Liver (tissue), 9 donors: ENCODE results near the gene TMEM126B. TPM values are rescaled to one million over a fixed set of nuclear protein-coding genes. Genes with fewer than 3 reads are reported as not detected.

Experiments used
- DNase-seq: peaks from one replicate; pipeline ENCODE4 v3.0.0-alpha.2; 2017; ENCODE audit warnings: low spot score
- H3K27ac ChIP-seq, 2 donors: one replicate each; pipeline ENCODE4 v1.7.0; 2013; ENCODE audit warnings: inconsistent platforms in 2 of 2, low read length in 2 of 2, control low read depth in 1 of 2, low read depth in 1 of 2, mild to moderate bottlenecking in 1 of 2
- H3K27me3 ChIP-seq, 4 donors: one replicate each; pipeline versions ENCODE4 v1.6.1 to v1.7.0; 2013; ENCODE audit warnings: low read length in 3 of 4, inconsistent platforms in 1 of 4, mild to moderate bottlenecking in 1 of 4, moderate library complexity in 1 of 4; ENCODE audit not compliant: control insufficient read depth in 4 of 4, insufficient read depth in 4 of 4
- H3K36me3 ChIP-seq, 4 donors: one replicate each; pipeline versions ENCODE4 v1.6.1 to v1.7.0; 2013; ENCODE audit warnings: low read length in 3 of 4, mild to moderate bottlenecking in 3 of 4, low read depth in 1 of 4, moderate library complexity in 1 of 4; ENCODE audit not compliant: control insufficient read depth in 4 of 4, insufficient read depth in 3 of 4
- H3K4me1 ChIP-seq, 4 donors: one replicate each; pipeline versions ENCODE4 v1.6.1 to v1.7.0; 2013; ENCODE audit warnings: low read length in 3 of 4, mild to moderate bottlenecking in 3 of 4, moderate library complexity in 1 of 4; ENCODE audit not compliant: control insufficient read depth in 4 of 4, insufficient read depth in 4 of 4
- H3K4me3 ChIP-seq, 3 donors: one replicate each; pipeline versions ENCODE4 v1.6.1 to v1.7.0; 2013; ENCODE audit warnings: low read length in 3 of 3, control low read depth in 1 of 3, low read depth in 1 of 3, mild to moderate bottlenecking in 1 of 3
- H3K9ac ChIP-seq, 2 donors: one replicate each; pipeline ENCODE4 v1.7.0; 2013; ENCODE audit warnings: low read length in 2 of 2, mild to moderate bottlenecking in 2 of 2, moderate library complexity in 2 of 2, control low read depth in 1 of 2, low read depth in 1 of 2
- H3K9me3 ChIP-seq, 4 donors: one replicate each; pipeline versions ENCODE4 v1.6.1 to v1.7.0; 2013; ENCODE audit warnings: low read length in 3 of 4; ENCODE audit not compliant: control insufficient read depth in 4 of 4
- CTCF ChIP-seq: fragments of 150-350 bp; IDR thresholded peaks from 2 replicates; pipeline ENCODE4 v1.5.1; 2017; ENCODE audit warnings: improper control_type of control experiment, low read depth, low read length; ENCODE audit not compliant: missing input control
- FOXA1 ChIP-seq: IDR thresholded peaks from 2 replicates; pipeline ENCODE4 v1.6.1; 2016; ENCODE audit warnings: antibody characterized with exemption
- HNF4A ChIP-seq, 2 donors: conservative IDR thresholded peaks; 2 replicates each; pipeline ENCODE4 v1.6.1; 2016; ENCODE audit warnings: antibody characterized with exemption in 2 of 2, mild to moderate bottlenecking in 2 of 2
- HNF4G ChIP-seq: IDR thresholded peaks from 2 replicates; pipeline ENCODE4 v1.6.1; 2016; ENCODE audit warnings: antibody characterized with exemption
- JUND ChIP-seq, 2 donors: IDR thresholded peaks; 2 replicates each; pipeline ENCODE4 v1.6.1; 2016; ENCODE audit warnings: antibody characterized with exemption in 2 of 2
- NR2F2 ChIP-seq: IDR thresholded peaks from 2 replicates; pipeline ENCODE4 v1.6.1; 2016; ENCODE audit warnings: antibody characterized with exemption
- RAD21 ChIP-seq, 2 donors: IDR thresholded peaks; 2 replicates each; pipeline ENCODE4 v1.6.1; 2016; ENCODE audit warnings: antibody characterized with exemption in 2 of 2, mild to moderate bottlenecking in 2 of 2
- RXRA ChIP-seq, 2 donors: IDR thresholded peaks; 2 replicates each; pipeline ENCODE4 v1.6.1; 2017 to 2018; ENCODE audit warnings: antibody characterized with exemption in 2 of 2, mild to moderate bottlenecking in 1 of 2
- ZBTB33 ChIP-seq: IDR thresholded peaks from 2 replicates; pipeline ENCODE4 v1.6.1; 2016; ENCODE audit warnings: antibody characterized with exemption
- WGBS: extraction: QIAGEN DNeasy Blood & Tissue Kit; methylation state at CpG from one replicate; pipeline ENCODE4 v1.1.7; 2013; 5-methylcytosine and 5-hydroxymethylcytosine counted together
- polyA plus RNA-seq, 2 donors: library from polyadenylated mRNA; stranded (reverse) in 1 of 2; unstranded in 1 of 2; fragments of 200-250 nt in 1 of 2; fragments of >200 nt in 1 of 2; fragmentation: Nextera tagmentation in 1 of 2; extraction: Ambion mirVana in 1 of 2; gene quantifications; one replicate each; pipeline versions ENCODE4 v1.2.1 to v1.2.3, GENCODE V29; 2013 to 2015
- total RNA-seq, 2 donors: library from RNA; depleted of rRNA; stranded (reverse); fragments of >200 nt; gene quantifications; one replicate each; pipeline ENCODE4 v1.2.3, GENCODE V29; 2014
- TF ChIP-seq, protein P1 (sequence below): IDR thresholded peaks from 2 replicates; pipeline ENCODE4 v1.6.1; 2016; ENCODE audit warnings: antibody characterized with exemption, mild to moderate bottlenecking
- donor health status: healthy.
- donor health status: healthy.
- donor health status: healthy.
- donor health status: healthy.
- donor health status: healthy.

Gene TMEM126B
- total and polyA plus RNA-seq, 4 donors, result 20.0 to 32.3 (median 26.9) TPM

DNA sequence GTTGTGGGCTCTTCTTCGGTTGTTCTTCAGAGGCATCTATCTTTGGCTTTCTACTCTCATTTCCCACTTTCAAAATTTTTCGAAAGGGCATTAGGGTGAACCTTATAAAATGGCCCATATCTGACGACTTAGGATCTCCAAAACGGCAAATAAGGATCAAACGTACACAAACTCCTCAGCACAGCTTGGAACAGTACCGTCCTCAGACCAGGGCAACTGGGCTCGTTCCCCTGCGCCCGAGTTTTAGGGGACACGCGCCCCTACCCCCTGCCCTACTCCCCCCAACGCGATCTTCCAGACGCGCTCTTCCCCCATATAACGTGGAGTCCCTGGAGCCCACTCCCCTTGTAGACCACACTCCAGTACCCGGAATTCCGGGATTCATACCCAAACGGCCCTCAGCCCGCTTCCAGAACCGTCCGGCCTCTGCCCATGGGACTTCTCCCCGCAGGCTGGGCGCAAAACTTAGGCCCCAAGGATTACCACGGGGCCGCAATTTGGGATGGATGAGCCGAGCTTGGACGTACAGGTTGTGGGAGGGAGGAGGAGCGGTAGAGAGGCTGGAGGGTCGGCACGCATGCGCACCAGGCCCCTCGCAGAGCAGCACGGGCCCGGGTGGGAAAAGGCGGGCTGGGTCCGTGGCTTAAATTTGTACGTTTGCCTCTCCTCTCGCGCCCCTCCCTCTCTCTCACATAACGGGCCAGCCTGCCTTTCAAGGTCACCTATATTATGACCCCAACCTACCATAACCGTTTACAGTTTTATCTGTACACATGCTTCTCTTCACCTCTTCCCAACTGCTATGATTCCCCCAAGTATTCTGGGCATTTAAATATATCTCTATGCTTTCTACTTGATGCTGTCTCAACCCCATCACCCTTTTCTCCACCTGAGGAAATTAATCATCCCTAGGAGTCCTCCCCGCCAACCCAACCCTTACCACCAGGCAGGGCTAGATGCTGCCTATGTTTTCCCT is 54.2 kb downstream of the TMEM126B start (continued):
- TF ChIP-seq, protein P1, sequence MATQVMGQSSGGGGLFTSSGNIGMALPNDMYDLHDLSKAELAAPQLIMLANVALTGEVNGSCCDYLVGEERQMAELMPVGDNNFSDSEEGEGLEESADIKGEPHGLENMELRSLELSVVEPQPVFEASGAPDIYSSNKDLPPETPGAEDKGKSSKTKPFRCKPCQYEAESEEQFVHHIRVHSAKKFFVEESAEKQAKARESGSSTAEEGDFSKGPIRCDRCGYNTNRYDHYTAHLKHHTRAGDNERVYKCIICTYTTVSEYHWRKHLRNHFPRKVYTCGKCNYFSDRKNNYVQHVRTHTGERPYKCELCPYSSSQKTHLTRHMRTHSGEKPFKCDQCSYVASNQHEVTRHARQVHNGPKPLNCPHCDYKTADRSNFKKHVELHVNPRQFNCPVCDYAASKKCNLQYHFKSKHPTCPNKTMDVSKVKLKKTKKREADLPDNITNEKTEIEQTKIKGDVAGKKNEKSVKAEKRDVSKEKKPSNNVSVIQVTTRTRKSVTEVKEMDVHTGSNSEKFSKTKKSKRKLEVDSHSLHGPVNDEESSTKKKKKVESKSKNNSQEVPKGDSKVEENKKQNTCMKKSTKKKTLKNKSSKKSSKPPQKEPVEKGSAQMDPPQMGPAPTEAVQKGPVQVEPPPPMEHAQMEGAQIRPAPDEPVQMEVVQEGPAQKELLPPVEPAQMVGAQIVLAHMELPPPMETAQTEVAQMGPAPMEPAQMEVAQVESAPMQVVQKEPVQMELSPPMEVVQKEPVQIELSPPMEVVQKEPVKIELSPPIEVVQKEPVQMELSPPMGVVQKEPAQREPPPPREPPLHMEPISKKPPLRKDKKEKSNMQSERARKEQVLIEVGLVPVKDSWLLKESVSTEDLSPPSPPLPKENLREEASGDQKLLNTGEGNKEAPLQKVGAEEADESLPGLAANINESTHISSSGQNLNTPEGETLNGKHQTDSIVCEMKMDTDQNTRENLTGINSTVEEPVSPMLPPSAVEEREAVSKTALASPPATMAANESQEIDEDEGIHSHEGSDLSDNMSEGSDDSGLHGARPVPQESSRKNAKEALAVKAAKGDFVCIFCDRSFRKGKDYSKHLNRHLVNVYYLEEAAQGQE, result no peak
- no peak for TF ChIP-seq NR2F2
- no peak for TF ChIP-seq JUND (IDR thresholded peaks at IDR 0.05)

DNA sequence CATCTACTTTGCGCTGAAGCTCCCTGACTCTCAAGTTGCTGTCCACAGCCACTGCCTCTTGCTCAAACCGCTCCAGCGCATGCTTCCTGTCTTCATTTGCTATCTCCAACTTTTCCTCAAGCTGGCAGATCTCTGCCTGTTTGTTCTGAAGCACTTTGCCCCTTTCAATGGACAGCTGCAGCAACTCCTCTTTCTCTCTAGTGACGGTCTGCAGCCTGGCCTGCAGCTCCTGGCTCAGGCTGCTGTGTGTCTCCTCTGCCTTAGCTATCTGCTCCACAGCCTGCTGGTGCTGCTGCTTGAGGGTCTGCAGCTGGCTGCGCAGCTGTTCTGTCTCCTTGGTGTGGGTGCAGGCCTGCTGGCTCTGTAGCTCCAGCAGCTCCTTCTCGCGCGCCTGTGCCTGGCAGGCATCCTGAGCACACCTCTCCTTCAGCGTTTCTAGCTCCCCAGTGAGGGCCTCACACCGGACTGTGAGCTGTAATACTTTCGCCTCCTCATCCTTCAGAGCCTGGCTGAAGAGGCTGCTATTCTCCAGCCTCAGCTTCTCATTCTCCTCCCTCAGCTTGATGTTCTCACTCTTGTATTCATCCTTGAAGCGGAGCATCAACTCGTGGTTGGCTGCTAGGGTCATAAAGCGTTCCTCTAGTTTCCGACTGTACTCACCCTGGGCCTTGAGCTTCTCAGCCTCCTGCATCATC is 56.9 kb downstream of the TMEM126B start:
- Histone ChIP-seq H3K4me3 (no peak overlapping the region), H3K36me3 (no peaks in the 10 kb centered on the region), H3K9me3 (no peaks in the 10 kb centered on the region), H3K27ac (peak overlapping the region in 1 of 2 donors; percentile 16), H3K27me3 (no peaks in the 10 kb centered on the region), H3K9ac (no peak overlapping the region), H3K4me1 (peaks cover 0 to 3% (median 1%) of the 10 kb centered on the region in 4 donors)
- TF ChIP-seq RAD21 (IDR thresholded peaks at IDR 0.05) (no peak), NR2F2 (no peak), HNF4A (conservative IDR thresholded peaks at IDR 0.05) (no peak), CTCF (no peak), JUND (IDR thresholded peaks at IDR 0.05) (no peak), HNF4G (no peak), RXRA (IDR thresholded peaks at IDR 0.05) (no peak), FOXA1 (no peak), ZBTB33 (no peak)
- TF ChIP-seq, protein P1, result no peak
- WGBS, result 77% methylated on average over 15 of the region's 15 CpGs
- DNase-seq, result no peak
